H9 (cell line): ENCODE measurements around the gene GSG1L. TPM values are rescaled to one million over a fixed set of nuclear protein-coding genes. Genes with fewer than 3 reads are reported as not detected.

Experiments used
- DNase-seq: peaks from one replicate; pipeline ENCODE4 v3.0.0-alpha.2; 2017
- H2AFZ ChIP-seq: one replicate; pipeline ENCODE4 v1.6.1; 2013; ENCODE audit warnings: mild to moderate bottlenecking, low read length, control low read depth, moderate library complexity
- H2AK5ac ChIP-seq: 2 replicates; pipeline ENCODE4 v1.6.1; 2013; ENCODE audit warnings: low read length, control low read depth, mixed read lengths; ENCODE audit not compliant: insufficient read length
- H2BK120ac ChIP-seq: one replicate; pipeline ENCODE4 v1.6.1; 2013; ENCODE audit warnings: low read depth, mild to moderate bottlenecking, low read length, control low read depth, inconsistent platforms; ENCODE audit not compliant: poor library complexity, severe bottlenecking
- H2BK12ac ChIP-seq: 2 replicates; pipeline ENCODE4 v1.6.1; 2013; ENCODE audit warnings: low read length, control low read depth, mixed read lengths, low read depth; ENCODE audit not compliant: insufficient read length
- H2BK15ac ChIP-seq: 2 replicates; pipeline ENCODE4 v1.6.1; 2013; ENCODE audit warnings: low read depth, low read length, control low read depth
- H2BK20ac ChIP-seq: one replicate; pipeline ENCODE4 v1.6.1; 2013; ENCODE audit warnings: low read depth, mild to moderate bottlenecking, low read length, control low read depth, inconsistent platforms; ENCODE audit not compliant: poor library complexity, severe bottlenecking
- H2BK5ac ChIP-seq: 2 replicates; pipeline ENCODE4 v1.6.1; 2013; ENCODE audit warnings: low read length, control low read depth, mixed read lengths; ENCODE audit not compliant: insufficient read length
- H3K14ac ChIP-seq: 2 replicates; pipeline ENCODE4 v1.6.1; 2013; ENCODE audit warnings: low read length, control low read depth; ENCODE audit not compliant: insufficient read depth
- H3K18ac ChIP-seq: 2 replicates; pipeline ENCODE4 v1.6.1; 2013; ENCODE audit warnings: low read depth, mild to moderate bottlenecking, mixed read lengths, low read length, control low read depth; ENCODE audit not compliant: insufficient read length
- H3K23ac ChIP-seq: 2 replicates; pipeline ENCODE4 v1.6.1; 2013; ENCODE audit warnings: low read length, control low read depth, mixed read lengths, low read depth; ENCODE audit not compliant: insufficient read length
- H3K23me2 ChIP-seq: 2 replicates; pipeline ENCODE4 v1.6.1; 2013; ENCODE audit warnings: low read depth, mild to moderate bottlenecking, mixed read lengths, low read length, control low read depth; ENCODE audit not compliant: insufficient read length, poor library complexity, severe bottlenecking
- H3K27ac ChIP-seq: 2 replicates; pipeline ENCODE4 v1.5.1; 2013; ENCODE audit warnings: low read length, control low read depth, mixed read lengths, low read depth; ENCODE audit not compliant: insufficient read length
- H3K27me3 ChIP-seq: 2 replicates; pipeline ENCODE4 v1.6.1; 2013; ENCODE audit warnings: low read length, control low read depth, inconsistent platforms; ENCODE audit not compliant: insufficient read depth
- H3K4ac ChIP-seq: 2 replicates; pipeline ENCODE4 v1.6.1; 2013; ENCODE audit warnings: low read depth, mild to moderate bottlenecking, control low read depth, inconsistent platforms, low read length, moderate library complexity
- H3K4me1 ChIP-seq: 2 replicates; pipeline ENCODE4 v1.6.1; 2013; ENCODE audit warnings: low read length, control low read depth, inconsistent platforms; ENCODE audit not compliant: insufficient read depth
- H3K4me2 ChIP-seq: 2 replicates; pipeline ENCODE4 v1.6.1; 2013; ENCODE audit warnings: low read length, control low read depth, mixed read lengths; ENCODE audit not compliant: insufficient read length, insufficient read depth
- H3K56ac ChIP-seq: 2 replicates; pipeline ENCODE4 v1.6.1; 2013; ENCODE audit warnings: low read depth, mild to moderate bottlenecking, mixed read lengths, low read length, control low read depth; ENCODE audit not compliant: insufficient read length
- H3K79me1 ChIP-seq: 2 replicates; pipeline ENCODE4 v1.6.1; 2013; ENCODE audit warnings: low read depth, mild to moderate bottlenecking, moderate library complexity, low read length, control low read depth, inconsistent platforms; ENCODE audit not compliant: insufficient read depth, poor library complexity, severe bottlenecking
- H3K79me2 ChIP-seq: 2 replicates; pipeline ENCODE4 v1.6.1; 2013; ENCODE audit warnings: low read length, control low read depth, inconsistent platforms; ENCODE audit not compliant: insufficient read depth
- H3K9ac ChIP-seq: 2 replicates; pipeline ENCODE4 v1.6.1; 2013; ENCODE audit warnings: low read length, control low read depth, mixed read lengths; ENCODE audit not compliant: insufficient read length; ENCODE audit errors: extremely low read depth
- H3K9me3 ChIP-seq: one replicate; pipeline ENCODE4 v1.6.1; 2013; ENCODE audit warnings: low read depth, low read length, inconsistent platforms; ENCODE audit not compliant: control insufficient read depth
- H3T11ph ChIP-seq: one replicate; pipeline ENCODE4 v1.6.1; 2013; ENCODE audit warnings: mild to moderate bottlenecking, low read length, control low read depth, inconsistent platforms
- H4K20me1 ChIP-seq: one replicate; pipeline ENCODE4 v1.6.1; 2013; ENCODE audit not compliant: control insufficient read depth, insufficient read length, insufficient read depth
- H4K5ac ChIP-seq: 2 replicates; pipeline ENCODE4 v1.6.1; 2013; ENCODE audit warnings: low read depth, mild to moderate bottlenecking, mixed read lengths, low read length, control low read depth; ENCODE audit not compliant: insufficient read length
- H4K8ac ChIP-seq: replicated peaks from 2 replicates; pipeline ENCODE4 v1.6.1; 2013; ENCODE audit warnings: low read length, control low read depth, mixed read lengths, low read depth; ENCODE audit not compliant: insufficient read length
- H4K91ac ChIP-seq: 2 replicates; pipeline ENCODE4 v1.6.1; 2013; ENCODE audit warnings: low read depth, mild to moderate bottlenecking, moderate library complexity, mixed read lengths, low read length, control low read depth; ENCODE audit not compliant: insufficient read length
- H3K27ac Mint-ChIP-seq, 3 experiments: 2 replicates in 2 of 3; 3 replicates in 1 of 3; pipeline ENCODE4 v1.8.0; 2020 to 2021; ENCODE audit warnings: mixed read lengths in 3 of 3, mild to moderate bottlenecking in 1 of 3, moderate library complexity in 1 of 3
- H3K27me3 Mint-ChIP-seq: 2 replicates; pipeline ENCODE4 v1.8.0; 2021; ENCODE audit warnings: low read depth, mild to moderate bottlenecking, moderate library complexity, mixed read lengths
- H3K36me3 Mint-ChIP-seq, 3 experiments: 2 replicates in 2 of 3; 3 replicates in 1 of 3; pipeline ENCODE4 v1.8.0; 2020 to 2021; ENCODE audit warnings: low read depth in 3 of 3, mixed read lengths in 3 of 3; ENCODE audit not compliant: insufficient read depth in 1 of 3
- H3K4me1 Mint-ChIP-seq, 2 experiments: 2 replicates each; pipeline ENCODE4 v1.8.0; 2020; ENCODE audit warnings: mixed read lengths in 2 of 2
- H3K4me3 Mint-ChIP-seq, 2 experiments: 2 replicates in 1 of 2; 3 replicates in 1 of 2; pipeline ENCODE4 v1.8.0; 2020 to 2021; ENCODE audit warnings: mild to moderate bottlenecking in 2 of 2, mixed read lengths in 2 of 2, moderate library complexity in 1 of 2
- H3K9me3 Mint-ChIP-seq, 2 experiments: 2 replicates in 1 of 2; 3 replicates in 1 of 2; pipeline ENCODE4 v1.8.0; 2020; ENCODE audit warnings: mild to moderate bottlenecking in 2 of 2, mixed read lengths in 2 of 2, moderate library complexity in 1 of 2
- CTCF ChIP-seq: fragments of 200-600 bp; sonication (generic); conservative IDR thresholded peaks from 3 replicates; pipeline ENCODE4 v1.8.0; 2021; ENCODE audit warnings: antibody characterized with exemption, mild to moderate bottlenecking
- WGBS: extraction: QIAGEN DNeasy Blood & Tissue Kit; methylation state at CpG from one replicate; pipeline ENCODE4 v1.1.7; 2013; ENCODE audit warnings: missing lambda C conversion rate, low lambda C conversion rate, mixed read lengths; ENCODE audit not compliant: insufficient read length; ENCODE audit errors: extremely low coverage; 5-methylcytosine and 5-hydroxymethylcytosine counted together
- total RNA-seq: library from RNA; stranded (reverse); gene quantifications from 2 replicates; pipeline ENCODE4 v1.2.1, GENCODE V29; 2021

Gene GSG1L
- total RNA-seq, 1 experiment from 2014 or later: 0.35 TPM

GRCh38 chr16:27740496-27741201 lies 322.9 kb downstream of the GSG1L start:
- H4K8ac ChIP-seq: no peak overlapping the region
- no peaks in the 10 kb centered on the region for H3K79me1 ChIP-seq
- no peak overlapping the region for H3K9ac ChIP-seq
- no peak overlapping the region for H2AK5ac ChIP-seq
- H3K36me3 Mint-ChIP-seq: peaks cover 0 to 8% (median 4%) of the 10 kb centered on the region in 3 experiments; a peak in 3 of 7 replicates
- no CpG with 5 or more reads among the region's 11 CpGs for WGBS
- H2BK12ac ChIP-seq: no peak overlapping the region
- H3K9me3 Mint-ChIP-seq: no peaks in the 10 kb centered on the region
- no peaks in the 10 kb centered on the region for H3K4me1 ChIP-seq
- TF ChIP-seq CTCF: no peak
- H4K20me1 ChIP-seq: no peaks in the 10 kb centered on the region
- no peak overlapping the region for H2BK5ac ChIP-seq
- H3K4me1 Mint-ChIP-seq: no peaks in the 10 kb centered on the region
- no peaks in the 10 kb centered on the region for H3K79me2 ChIP-seq
- H3K4ac ChIP-seq: no peak overlapping the region
- H3K27ac ChIP-seq: no peak overlapping the region
- no peak overlapping the region for H3K56ac ChIP-seq
- H2BK15ac ChIP-seq: no peak overlapping the region
- no peak overlapping the region for H3T11ph ChIP-seq
- H3K4me3 Mint-ChIP-seq: no peak overlapping the region
- no peak overlapping the region for H4K5ac ChIP-seq
- no peak overlapping the region for H2AFZ ChIP-seq
- H3K23ac ChIP-seq: no peak overlapping the region
- H3K18ac ChIP-seq: no peak overlapping the region
- no peaks in the 10 kb centered on the region for H3K27me3 ChIP-seq
- peak overlapping the region in 1 of 3 experiments; percentile 34; a peak in 1 of 7 replicates for H3K27ac Mint-ChIP-seq
- no peaks in the 10 kb centered on the region for H3K9me3 ChIP-seq
- H2BK120ac ChIP-seq: no peak overlapping the region
- no peak overlapping the region for H4K91ac ChIP-seq
- no peak overlapping the region for H3K4me2 ChIP-seq
- no peak overlapping the region for H2BK20ac ChIP-seq
- no peaks in the 10 kb centered on the region; the same call in none of the 2 replicates for H3K27me3 Mint-ChIP-seq
- H3K23me2 ChIP-seq: no peaks in the 10 kb centered on the region
- no peak for DNase-seq
- no peak overlapping the region; the same call in 1 of the 2 replicates for H3K14ac ChIP-seq
